K562 (cell line): ENCODE results near the gene PAIP2.

ENCODE experiments used
- BHLHE40 ChIP-seq: IDR thresholded peaks from 2 replicates; pipeline ENCODE4 v1.6.1; 2011; ENCODE audit warnings: low read length, improper control_type of control experiment
- CSDE1 ChIP-seq, 2 experiments: fragments of 450-650 bp; IDR thresholded peaks; 2 replicates each; pipeline ENCODE4 v1.6.1; 2016; ENCODE audit warnings: mild to moderate bottlenecking in 1 of 2
- CTCF ChIP-seq, 3 experiments: IDR thresholded peaks in 2 of 3; conservative IDR thresholded peaks in 1 of 3; 2 replicates each; pipeline ENCODE4 v1.5.1; 2011 to 2012; ENCODE audit warnings: low read length in 3 of 3, mild to moderate bottlenecking in 3 of 3, control low read depth in 2 of 3, improper control_type of control experiment in 1 of 3, inconsistent platforms in 1 of 3, low read depth in 1 of 3, mixed read lengths in 1 of 3, moderate library complexity in 1 of 3; ENCODE audit not compliant: insufficient read depth in 2 of 3
- NR2C1 ChIP-seq, 2 experiments: fragments of 450-650 bp; IDR thresholded peaks; 2 replicates each; pipeline ENCODE4 v1.6.1; 2017; ENCODE audit warnings: mild to moderate bottlenecking in 2 of 2, antibody characterized with exemption in 1 of 2, inconsistent platforms in 1 of 2, missing compliant biosample characterization in 1 of 2, missing genetic modification characterization in 1 of 2
- SRF ChIP-seq, 2 experiments: fragments of 250-450, 450-650 bp in 1 of 2; sonication (Bioruptor Pico) in 1 of 2; sonication (generic) in 1 of 2; formaldehyde crosslinking; IDR thresholded peaks; 2 replicates each; pipeline versions ENCODE4 v1.5.0 to v1.5.1; 2020 to 2022; ENCODE audit warnings: mild to moderate bottlenecking in 1 of 2, missing genetic modification reagents in 1 of 2
- TBP ChIP-seq: optimal IDR thresholded peaks from 2 replicates; pipeline ENCODE3; 2011; ENCODE audit warnings: low read depth, low read length, improper control_type of control experiment
- ZNF274 ChIP-seq: IDR thresholded peaks from 2 replicates; pipeline ENCODE4 v1.6.1; 2011; ENCODE audit warnings: low read depth, mild to moderate bottlenecking, low read length, moderate library complexity, borderline replicate concordance
- TF ChIP-seq, protein P1 (sequence below): conservative IDR thresholded peaks from 2 replicates; pipeline ENCODE4 v1.6.1; 2011; ENCODE audit warnings: low read depth, mild to moderate bottlenecking, low read length; ENCODE audit not compliant: control insufficient read depth

DNA sequence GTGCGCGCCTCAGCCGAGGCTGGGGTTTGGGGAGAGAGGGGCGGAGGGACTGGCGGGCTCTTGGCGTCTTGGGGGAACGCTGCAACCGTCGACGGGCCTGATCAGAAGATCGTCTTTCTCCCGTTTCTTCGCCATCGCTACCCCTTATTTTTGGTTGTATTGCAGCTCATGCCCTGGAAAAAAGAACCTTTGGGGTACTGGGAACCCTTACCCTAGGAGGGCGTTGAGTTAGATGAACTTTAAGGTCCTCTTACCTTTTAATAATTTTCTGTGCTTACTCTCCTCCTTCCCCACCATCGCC lies 719 bp downstream of the PAIP2 start:
- TF ChIP-seq SRF (CRISPR knock-in tag; IDR thresholded peaks at IDR 0.05) = no peak
- TF ChIP-seq CTCF (IDR thresholded peaks at IDR 0.05 in 2 of 3, conservative IDR thresholded peaks at IDR 0.05 in 1 of 3; ENCODE audit: insufficient read depth in 2 of 3, low read depth in 1 of 3, low read length in 3 of 3) = no peak
- no peak for TF ChIP-seq NR2C1 (IDR thresholded peaks at IDR 0.05)
- TF ChIP-seq NR2C1 (tag; IDR thresholded peaks at IDR 0.05) = no peak
- no peak for TF ChIP-seq BHLHE40
- TF ChIP-seq TBP = no peak
- TF ChIP-seq ZNF274 = no peak
- no peak for TF ChIP-seq CSDE1 (IDR thresholded peaks at IDR 0.05)
- TF ChIP-seq, protein P1, sequence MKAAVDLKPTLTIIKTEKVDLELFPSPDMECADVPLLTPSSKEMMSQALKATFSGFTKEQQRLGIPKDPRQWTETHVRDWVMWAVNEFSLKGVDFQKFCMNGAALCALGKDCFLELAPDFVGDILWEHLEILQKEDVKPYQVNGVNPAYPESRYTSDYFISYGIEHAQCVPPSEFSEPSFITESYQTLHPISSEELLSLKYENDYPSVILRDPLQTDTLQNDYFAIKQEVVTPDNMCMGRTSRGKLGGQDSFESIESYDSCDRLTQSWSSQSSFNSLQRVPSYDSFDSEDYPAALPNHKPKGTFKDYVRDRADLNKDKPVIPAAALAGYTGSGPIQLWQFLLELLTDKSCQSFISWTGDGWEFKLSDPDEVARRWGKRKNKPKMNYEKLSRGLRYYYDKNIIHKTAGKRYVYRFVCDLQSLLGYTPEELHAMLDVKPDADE = no peak
